ENCODE results near the gene KMT5B.

Gene KMT5B

DNA sequence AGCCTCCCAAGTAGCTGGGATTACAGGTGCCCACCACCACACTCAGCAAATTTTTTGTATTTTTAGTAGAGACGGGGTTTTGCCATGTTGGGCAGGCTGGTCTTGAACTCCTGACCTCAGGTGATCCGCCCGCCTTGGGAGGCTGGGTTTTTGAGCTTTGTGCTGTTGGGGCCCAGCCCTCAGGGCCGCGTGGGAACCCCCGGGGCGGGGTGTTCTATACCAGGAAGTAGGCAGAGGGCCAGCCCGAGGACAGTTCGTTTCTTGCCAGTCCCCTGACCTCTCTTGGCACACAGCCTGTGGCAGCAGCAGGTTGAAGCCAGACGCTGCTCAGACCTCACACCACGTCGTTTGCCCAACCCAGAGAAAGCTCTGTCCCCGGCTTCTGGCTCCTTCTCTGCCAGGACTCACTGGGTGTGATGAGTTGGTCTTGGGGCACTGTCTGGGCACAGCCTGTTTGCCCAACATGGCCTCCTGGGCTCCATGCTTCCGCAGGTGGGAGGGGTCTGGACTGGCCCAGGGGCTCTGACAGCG is 67.0 kb downstream of the KMT5B start:
- no peak for DNase-seq (ENCODE audit: low read depth in 2 of 3, low spot score in 2 of 3)

DNA sequence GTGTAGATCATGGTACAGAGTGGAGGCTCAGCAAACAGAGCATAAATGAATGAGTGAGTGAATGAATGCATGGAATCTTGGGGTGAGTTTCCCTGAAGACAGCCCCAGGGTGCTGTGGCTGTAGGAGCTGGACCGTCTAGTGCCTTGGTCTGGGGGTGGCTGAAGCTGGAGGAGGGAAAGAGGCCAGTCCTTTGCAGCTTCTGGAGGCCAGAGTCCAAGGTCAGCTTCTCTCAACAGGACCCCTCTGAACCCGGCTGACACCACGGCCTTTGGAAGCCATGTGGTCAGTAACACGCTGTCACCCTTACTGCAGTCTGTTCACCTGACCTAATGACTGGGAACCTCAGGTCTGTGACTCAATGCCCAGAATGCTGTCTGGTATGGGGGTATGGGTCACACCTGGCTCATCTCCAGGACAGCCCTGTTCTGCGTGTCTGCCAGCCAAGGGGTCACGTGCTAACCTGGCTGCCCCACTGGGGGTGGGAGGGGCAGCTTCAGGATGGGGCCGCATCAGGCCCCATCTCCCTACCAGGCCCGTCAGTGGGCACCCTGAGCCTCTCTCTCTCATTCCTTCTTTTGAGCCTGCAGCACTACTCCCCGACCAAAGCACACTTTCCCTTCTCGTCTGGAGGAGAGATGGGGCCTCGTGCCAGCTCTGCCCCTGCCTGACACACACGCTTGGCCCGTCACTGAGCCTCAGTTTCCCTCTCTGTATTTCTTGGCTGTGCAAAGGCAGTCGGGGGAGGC is 67.8 kb downstream of the KMT5B start:
- no peak for DNase-seq (ENCODE audit: low read depth in 2 of 3, low spot score in 2 of 3)

- DNase-seq (ENCODE audit: low read depth in 2 of 3, low spot score in 2 of 3): no peak
Observed at GRCh38 chr11:68143310-68143689, 69.8 kb downstream of the KMT5B start.

DNA sequence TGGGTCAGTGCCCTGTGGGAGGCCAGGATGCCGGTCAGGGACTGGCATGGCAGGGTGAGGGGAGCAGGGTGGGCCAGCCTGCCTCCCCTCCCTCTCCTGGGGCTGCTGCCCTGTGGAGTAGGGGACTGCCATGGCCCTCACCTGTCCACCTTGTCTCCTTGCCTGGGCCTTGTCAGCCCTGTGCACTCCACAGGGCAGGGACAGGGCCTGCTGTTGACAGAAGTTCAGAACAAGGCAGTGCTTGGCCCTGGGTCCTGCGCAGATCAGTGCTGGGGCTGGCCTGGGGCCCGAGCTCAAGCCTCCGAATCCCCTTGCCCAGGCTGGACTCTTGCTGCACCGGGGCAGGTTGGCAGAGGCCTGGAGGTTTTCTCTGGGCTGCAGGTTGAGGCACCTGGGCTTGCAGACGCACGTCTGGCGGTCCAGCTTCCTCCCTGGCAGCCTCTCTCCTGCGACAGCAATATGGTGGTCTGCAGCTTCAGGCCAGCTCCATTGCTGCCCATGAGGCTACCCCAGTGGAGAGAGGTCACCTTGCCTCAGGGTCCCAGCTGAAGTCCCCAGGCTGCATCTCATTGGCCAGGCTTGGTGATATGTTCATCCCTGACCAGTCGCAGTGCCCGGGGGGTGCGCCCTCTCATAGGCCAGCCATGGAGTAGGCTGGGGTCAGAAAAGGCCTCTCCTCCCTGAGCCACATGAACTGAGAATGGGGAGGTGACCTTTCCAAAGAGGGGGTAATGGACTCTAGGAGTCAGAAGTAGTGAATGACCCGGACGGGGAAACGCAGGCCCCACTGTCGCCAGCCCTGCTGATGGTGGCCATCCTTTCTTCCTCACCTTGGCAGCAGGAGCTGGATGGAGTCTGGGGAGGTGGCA is 70.4 kb downstream of the KMT5B start:
- no peak for DNase-seq (ENCODE audit: low read depth in 2 of 3, low spot score in 2 of 3)

DNA sequence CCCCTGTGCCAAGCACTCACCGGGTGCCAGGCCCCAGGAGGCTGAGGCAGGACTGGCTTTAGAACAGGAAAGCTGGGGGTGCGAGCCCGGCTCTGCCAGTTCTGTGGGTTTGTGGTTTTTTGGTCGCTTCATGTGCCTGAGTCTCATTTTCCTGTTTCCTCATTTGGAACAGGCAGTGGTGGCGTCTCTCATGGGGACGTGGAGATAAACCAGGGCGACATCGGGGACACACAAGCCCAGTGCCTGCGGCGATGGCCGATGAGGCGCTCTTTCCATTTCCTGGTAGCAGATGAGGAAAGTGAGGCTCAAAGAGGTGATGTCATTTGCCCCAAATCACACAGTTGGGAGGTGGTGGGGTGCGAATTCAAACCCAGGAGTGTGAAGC is 71.1 kb downstream of the KMT5B start:
- peak; percentile 33 to 40 (median 33) for DNase-seq (ENCODE audit: low read depth in 2 of 3, low spot score in 2 of 3)

DNA sequence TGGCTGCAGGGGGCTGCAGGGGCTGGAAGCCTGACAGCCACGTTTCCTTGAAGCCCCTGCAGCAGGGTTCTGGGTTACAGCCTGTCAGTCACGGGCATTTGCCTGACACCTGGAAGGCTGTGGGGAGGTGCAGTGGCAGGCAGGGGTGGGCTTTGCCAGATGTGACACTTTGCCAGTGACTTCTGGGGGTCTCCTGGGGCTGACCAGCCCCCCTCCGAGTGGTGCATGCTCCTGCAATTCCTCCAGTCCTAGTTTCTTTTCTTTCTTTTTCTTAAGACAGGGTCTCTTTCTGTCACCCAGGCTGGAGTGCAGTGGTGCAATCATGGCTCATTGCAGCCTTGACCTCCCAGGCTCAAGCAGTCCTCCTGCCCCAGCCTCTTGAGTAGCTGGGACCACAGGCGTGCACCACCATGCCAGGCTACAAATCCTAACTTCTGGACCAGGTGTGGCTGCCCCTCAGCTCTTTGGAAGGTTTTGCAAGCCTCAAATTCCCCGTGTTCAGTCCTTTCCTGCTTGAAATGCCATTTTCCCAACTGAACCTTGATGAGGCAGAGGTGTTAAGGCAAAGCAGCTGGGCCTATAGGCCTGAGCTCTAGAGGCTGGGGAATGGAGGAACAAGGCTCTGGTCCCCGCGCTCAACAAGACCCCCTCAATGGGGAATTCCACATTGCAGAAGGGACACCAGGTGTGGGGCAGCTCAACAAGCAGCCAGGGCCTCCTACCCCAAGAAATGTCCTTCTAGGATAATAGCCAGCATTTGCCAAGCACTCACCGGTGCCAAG is 71.7 kb downstream of the KMT5B start:
- no peak for DNase-seq (ENCODE audit: low read depth in 2 of 3, low spot score in 2 of 3)

DNA sequence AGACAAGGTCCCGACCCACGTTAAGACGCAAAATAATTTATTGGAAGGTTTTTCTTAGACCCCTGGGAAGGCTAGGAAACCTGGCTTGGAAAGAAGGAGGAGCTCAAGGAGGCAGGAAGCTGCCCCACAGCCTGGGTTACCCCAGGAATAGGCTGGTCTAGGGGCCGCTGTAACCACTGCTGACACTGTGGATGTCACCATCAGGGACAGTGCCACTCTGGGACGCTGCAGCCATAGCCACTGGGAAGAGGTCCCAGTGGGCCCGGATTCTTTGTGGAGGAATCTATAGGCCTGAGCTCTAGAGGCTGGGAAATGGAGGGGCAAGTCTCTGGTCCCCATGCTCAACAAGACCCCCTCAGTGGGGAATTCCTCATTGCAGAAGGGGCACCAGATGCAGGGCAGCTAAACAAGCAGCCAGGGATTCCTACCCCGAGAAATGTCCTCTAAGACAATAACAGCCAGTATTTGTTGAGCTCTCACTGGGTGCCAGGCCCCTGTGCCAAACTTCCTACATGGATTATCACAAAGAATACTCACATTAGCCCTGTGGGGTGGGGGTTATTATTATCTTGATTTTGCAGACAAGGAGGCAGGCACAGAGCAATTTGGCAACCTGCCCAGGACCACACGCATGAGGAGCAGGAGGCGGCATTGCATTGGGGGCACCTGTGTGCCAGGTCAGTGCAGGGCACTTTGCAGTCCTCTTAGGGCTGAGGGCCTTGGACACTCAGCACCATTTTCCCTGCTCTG is 72.4 kb downstream of the KMT5B start:
- no peak for DNase-seq (ENCODE audit: low read depth in 2 of 3, low spot score in 2 of 3)

- no peak for DNase-seq (ENCODE audit: low read depth in 2 of 3, low spot score in 2 of 3)
Observed at GRCh38 chr11:68138237-68138636, 74.9 kb downstream of the KMT5B start.

DNA sequence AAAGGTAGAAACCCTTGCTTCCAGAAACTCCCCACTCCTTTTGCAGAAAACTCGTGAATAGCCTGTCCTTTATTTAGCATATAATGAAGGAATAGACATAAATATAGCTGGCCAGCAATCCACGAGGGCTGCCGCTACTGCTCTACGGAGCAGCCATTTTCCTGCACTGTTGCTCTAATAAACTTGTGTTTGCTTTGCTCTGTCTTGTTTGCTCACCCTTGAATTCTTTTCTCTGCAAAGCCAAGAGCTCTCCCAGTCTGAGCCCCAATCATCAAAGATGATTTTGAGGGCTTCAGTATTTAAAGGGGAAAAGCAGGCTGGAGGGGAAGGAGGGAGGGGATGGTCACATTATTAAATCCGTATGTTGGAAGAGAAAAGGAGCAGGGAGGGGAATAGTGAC is 75.3 kb downstream of the KMT5B start:
- no peak for DNase-seq (ENCODE audit: low read depth in 2 of 3, low spot score in 2 of 3)

DNA sequence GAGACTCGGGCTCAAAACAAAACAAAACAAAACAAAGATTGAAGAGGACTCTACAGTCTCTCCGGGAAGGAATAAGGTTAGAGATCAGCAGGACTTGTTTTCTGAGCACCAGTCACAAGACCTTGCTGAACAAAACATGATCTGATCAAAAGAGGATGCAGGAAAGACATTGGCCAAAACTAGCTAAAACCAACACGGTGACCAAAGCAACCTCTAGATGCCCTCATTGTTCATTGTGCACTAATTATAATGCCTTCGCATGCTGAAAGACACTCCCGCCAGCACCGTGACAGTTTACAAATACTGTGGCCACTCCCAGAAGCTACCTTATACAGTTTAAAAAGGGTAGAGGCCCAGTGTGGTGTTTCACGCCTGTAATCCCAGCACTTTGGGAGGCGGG is 76.2 kb downstream of the KMT5B start:
- no peak for DNase-seq (ENCODE audit: low read depth in 2 of 3, low spot score in 2 of 3)

DNA sequence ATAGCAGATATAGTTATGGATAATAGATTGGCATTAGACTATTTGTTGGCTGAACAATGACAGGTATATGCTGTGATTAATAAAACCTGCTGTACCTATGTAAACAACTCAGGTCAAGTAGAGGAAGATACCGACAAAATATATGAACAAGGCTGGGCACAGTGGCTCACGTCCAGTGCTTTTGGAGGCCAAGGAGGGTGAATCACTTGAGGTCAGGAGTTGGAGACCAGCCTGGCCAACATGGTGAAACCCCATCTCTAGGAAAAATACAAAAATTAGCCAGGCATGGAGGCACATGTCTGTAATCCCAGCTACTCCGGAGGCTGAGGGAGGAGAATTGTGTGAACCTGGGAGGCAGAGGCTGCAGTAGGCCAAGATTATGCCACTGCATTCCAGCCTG is 77.9 kb downstream of the KMT5B start:
- no peak for DNase-seq (ENCODE audit: low read depth in 2 of 3, low spot score in 2 of 3)

DNA sequence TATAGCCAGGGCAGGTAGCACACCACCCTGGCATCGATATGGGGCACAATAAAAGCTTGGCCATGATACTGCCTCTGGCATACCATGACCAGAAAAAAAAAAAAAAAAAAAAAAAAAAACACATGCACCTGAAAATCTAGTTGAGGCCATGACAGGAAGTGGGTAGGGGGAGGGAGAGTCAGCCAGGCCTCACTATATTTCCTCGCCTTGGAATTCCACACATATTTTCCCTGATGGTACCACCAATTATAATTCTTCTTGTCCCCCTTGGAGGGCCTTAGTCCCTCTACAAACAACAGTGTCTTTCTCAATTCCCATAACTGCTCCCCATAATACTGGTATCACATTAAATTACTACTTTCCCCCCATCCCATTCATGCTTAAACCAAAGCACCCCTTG is 79.3 kb downstream of the KMT5B start:
- no peak for DNase-seq (ENCODE audit: low read depth in 2 of 3, low spot score in 2 of 3)

- DNase-seq (ENCODE audit: low read depth in 2 of 3, low spot score in 2 of 3): no peak
Observed at GRCh38 chr11:68130121-68130520, 83.0 kb downstream of the KMT5B start.

DNA sequence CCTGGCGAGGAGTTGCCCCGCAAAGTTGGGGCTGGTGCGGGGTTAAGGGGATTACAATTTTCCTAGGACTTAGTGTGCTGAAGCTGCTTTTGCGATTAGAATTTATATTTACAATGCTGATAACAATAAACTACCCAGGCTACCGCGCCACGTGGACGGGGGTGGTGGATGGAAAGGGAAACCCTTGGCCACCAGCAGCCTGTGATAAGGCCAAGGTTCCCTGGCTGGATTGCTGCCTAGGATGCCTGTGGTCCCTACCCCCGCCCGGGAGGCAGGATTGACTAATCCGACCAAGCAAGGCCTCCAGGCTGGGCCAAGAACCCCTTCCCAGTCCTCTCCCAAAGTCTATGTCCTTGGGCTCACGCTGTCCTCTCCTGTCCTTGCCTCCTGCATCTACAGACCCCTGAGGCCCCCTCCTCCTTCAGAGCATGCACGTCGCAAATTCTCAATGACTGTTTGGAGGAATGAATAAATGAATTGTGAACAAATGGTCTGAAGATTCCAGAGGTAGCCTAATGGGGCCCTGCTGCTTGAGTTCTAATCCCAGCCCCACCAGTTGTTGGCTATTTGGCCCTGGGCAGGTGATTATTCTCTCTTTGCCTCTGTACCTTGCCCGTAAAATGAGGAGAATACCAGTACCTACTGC is 84.3 kb downstream of the KMT5B start:
- no peak for DNase-seq (ENCODE audit: low read depth in 2 of 3, low spot score in 2 of 3)

- no peak for DNase-seq (ENCODE audit: low read depth in 2 of 3, low spot score in 2 of 3)
Observed at GRCh38 chr11:68127714-68128681, 85.1 kb downstream of the KMT5B start.

DNA sequence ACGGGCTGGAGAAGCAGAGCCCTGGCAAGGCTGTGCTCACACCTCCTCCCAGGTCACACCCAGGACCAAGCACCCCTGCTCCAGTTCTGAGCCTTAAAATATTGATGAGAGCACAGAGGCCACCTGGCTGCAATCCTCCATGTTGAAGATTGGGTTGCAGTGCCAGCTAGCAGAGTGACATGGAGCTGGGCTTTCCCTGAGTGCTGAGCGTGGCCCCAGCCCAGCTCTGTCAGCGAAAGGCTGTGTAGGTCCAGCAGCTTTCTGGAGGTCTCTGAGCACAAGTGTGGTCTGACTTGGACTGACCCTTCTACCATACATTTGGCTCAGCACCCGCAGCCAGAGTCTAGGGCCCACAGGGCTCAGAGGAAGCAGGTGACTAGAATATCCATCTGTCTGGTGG is 87.9 kb downstream of the KMT5B start:
- DNase-seq (ENCODE audit: low read depth in 2 of 3, low spot score in 2 of 3): no peak

DNA sequence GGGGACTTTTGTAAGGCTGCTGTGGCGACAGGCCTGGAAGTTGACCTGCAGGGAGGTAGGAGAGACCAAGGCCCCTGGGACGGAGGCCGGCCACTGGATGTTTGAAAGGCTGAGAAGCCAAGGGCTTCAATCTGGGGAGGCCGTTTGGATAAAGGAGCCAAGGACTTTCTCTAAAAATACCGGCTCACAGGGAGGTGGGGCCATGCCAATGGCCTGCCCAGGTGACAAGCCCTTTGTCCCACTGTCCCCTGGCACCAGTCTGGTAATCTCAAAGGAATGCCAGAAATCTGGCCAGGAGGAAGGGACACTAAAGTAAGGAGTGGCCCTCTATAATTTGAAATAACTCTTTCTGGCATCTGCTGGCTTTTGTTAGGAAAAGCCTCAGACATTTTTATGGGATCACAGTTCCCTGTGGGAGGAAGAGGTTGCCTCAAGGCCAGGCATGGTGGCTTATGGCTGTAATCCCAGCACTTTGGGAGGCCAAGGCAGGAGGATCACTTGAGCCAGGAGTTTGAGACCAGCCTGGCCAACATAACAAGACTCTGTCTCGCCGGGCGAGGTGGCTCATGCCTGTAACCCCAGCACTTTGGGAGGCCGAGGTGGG is 90.1 kb downstream of the KMT5B start:
- DNase-seq (ENCODE audit: low read depth in 2 of 3, low spot score in 2 of 3): no peak

DNA sequence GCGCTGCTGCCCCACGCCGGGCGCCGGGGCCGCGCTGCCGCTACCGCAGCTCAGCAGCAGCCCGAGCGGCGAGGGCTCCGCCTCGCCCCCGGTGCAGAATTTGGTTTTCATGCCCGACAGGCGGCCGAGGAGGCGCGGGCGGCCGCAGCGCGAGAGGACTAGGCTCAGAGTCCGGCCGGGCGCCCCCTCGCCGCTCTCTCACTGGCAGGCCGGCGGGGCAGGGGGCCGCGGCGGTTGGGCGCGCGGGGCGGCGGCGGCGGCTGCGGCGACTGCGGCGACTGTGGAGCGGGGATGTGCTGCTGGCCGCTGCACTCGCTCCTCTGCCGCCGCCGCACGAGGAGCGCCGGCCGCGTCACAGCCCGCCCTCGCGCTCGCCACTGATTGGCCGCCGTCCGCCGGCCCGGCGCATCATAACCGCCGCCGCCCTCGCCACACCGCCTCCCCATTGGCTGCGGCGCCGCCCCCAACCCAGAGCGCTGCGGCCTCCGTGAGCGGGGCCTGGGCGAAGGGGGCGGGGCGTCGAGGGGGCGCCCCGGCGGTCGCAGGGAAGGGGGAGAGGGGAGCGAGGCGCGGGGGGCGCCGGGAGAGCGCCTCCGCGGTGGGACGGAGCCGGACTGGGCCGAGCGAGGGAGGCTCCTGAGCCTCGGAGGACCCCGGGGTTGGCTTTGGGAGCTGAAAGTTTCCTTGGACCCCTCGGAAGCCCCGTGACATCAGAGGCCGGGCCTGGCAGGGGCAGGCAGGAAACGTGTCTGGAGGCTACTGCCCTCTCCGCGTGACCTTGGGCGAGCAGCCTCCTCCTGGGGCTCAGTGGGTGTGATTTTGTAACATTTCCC is 91.8 kb downstream of the KMT5B start, which contains the start of gene CHKA:
Gene CHKA (minus strand): TSS at position 322 of the 833 bp plus-strand sequence. CDS start 211 bp downstream, at position 111.
- peak; percentile 70 to 82 (median 75) for DNase-seq (ENCODE audit: low read depth in 2 of 3, low spot score in 2 of 3)

Measured in activated CD8-positive, alpha-beta memory T cell treated with anti-CD3 and anti-CD28 coated beads for 48 hours (primary cell).